ENCODE results near the gene SLC25A12.

DNA sequence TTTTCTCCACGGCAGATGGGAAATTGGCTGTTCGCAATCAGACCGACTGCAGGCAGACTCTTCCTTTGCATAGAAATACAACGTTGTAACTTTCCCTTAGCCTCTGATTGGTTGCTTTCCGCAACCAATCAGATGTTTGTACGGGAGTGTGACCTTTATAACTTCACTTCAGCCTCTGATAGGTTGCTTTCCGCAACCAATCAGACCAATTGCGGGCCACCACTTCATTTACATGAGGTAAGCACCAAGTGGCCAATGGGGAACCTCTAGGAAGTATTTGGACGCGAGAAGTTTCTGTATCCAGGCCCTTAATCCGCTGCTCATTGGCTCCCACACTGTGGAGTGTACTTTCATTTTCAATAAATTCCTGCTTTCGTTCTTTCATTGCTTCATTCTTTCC is 19.1 kb downstream of the SLC25A12 start:
- no peak for TF ChIP-seq POLR2A (IDR thresholded peaks at IDR 0.05)
- TF ChIP-seq, protein P1, sequence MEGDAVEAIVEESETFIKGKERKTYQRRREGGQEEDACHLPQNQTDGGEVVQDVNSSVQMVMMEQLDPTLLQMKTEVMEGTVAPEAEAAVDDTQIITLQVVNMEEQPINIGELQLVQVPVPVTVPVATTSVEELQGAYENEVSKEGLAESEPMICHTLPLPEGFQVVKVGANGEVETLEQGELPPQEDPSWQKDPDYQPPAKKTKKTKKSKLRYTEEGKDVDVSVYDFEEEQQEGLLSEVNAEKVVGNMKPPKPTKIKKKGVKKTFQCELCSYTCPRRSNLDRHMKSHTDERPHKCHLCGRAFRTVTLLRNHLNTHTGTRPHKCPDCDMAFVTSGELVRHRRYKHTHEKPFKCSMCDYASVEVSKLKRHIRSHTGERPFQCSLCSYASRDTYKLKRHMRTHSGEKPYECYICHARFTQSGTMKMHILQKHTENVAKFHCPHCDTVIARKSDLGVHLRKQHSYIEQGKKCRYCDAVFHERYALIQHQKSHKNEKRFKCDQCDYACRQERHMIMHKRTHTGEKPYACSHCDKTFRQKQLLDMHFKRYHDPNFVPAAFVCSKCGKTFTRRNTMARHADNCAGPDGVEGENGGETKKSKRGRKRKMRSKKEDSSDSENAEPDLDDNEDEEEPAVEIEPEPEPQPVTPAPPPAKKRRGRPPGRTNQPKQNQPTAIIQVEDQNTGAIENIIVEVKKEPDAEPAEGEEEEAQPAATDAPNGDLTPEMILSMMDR (IDR thresholded peaks at IDR 0.05): no peak
